IPS-18c (cell line): ENCODE measurements around the gene CCDC92B.
"Not testable (repeated sequence)": the region's sequence is repeated elsewhere in the genome, so short reads cannot be mapped to it uniquely, and the experiment has no call there.

Experiments
- H3K4me3 ChIP-seq: 2 replicates; pipeline ENCODE4 v1.7.0; 2013; ENCODE audit warnings: low read depth, mild to moderate bottlenecking, low read length, moderate library complexity; ENCODE audit not compliant: insufficient read depth
- H3K9me3 ChIP-seq: one replicate; pipeline ENCODE4 v1.6.1; 2013; ENCODE audit warnings: mild to moderate bottlenecking, low read length, moderate library complexity; ENCODE audit not compliant: control insufficient read depth, insufficient read depth

Gene CCDC92B

DNA sequence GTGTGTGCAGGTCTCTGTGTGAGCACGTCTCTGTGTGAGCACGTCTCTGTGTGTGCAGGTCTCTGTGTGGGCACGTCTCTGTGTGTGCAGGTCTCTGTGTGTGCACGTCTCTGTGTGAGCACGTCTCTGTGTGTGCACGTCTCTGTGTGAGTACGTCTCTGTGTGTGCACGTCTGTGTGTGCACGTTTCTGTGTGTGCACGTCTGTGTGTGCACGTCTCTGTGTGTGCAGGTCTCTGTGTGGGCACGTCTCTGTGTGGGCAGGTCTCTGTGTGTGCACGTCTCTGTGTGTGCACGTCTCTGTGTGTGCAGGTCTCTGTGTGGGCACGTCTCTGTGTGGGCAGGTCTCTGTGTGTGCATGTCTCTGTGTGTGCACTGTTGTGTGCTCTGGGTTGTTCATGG is 32.1 kb upstream of the CCDC92B start:
- not testable (repeated sequence) for H3K4me3 ChIP-seq, H3K9me3 ChIP-seq

DNA sequence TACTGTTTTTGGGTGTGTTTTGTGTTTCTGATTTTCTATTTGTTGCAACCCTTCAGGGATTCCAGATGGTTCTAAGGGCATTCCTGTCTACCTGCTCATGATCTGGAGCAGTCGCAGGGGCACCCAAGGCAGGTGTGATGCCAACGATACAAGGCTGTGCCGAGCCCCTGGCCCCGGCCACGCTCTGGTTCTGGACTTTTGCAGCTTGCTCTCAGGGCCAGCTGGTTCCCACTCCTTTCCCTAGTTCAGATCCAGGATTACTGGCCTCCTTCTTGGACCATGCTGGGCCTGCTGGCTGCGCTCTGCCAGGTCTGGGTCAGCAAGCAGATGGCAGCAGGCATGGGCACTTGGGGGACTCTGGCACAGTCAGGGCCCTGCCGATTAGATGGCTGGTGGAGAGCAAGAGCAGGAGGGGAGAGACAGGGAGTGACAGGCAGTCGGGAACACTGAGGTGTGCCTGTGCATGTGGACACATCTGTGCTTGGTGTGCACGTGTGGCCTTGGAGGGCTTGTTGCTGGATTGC is 31.5 kb upstream of the CCDC92B start:
- Histone ChIP-seq H3K4me3 (no peak overlapping the region), H3K9me3 (no peaks in the 10 kb centered on the region)

DNA sequence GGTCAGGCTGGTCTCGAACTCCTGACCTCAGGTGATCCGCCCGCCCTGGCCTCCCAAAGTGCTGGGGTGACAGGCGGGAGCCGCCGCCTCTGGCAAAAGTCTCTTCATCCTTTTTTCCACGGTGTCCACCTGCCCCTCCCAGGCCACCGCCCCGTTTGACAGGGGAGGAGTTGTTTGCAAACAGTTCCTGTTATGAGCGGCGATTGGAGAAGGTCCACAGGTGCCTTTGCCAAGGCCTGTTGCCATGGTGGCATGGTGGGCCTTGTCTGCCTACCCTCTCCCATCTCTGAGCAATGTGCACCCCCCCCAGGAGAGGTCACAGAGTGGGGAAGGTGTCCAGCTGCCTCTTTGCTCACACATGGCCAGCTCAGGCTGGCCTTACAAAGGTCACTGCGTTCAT is 30.8 kb upstream of the CCDC92B start:
- Histone ChIP-seq H3K4me3 (no peak overlapping the region), H3K9me3 (no peaks in the 10 kb centered on the region)

DNA sequence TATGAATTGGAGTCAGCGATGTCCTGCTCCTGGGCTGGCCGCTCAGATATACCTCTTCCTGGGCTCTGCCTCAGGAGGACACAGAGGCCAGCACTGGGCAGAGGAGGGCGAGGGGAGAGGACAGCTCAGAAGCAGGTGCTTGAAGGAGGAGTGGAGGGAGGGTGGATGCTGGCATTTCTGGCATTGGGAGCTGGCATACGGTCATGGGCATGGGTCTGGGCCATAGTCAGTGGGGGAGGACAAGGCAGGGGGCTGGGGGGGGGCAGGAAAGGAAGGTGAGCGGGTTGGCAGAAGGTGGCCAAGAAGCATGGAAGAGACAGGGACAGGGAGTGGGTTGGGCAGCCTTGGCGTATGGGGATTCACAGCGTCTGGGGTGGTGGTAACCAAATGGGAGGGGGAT is 30.1 kb upstream of the CCDC92B start:
- Histone ChIP-seq H3K4me3 (no peak overlapping the region), H3K9me3 (no peaks in the 10 kb centered on the region)

DNA sequence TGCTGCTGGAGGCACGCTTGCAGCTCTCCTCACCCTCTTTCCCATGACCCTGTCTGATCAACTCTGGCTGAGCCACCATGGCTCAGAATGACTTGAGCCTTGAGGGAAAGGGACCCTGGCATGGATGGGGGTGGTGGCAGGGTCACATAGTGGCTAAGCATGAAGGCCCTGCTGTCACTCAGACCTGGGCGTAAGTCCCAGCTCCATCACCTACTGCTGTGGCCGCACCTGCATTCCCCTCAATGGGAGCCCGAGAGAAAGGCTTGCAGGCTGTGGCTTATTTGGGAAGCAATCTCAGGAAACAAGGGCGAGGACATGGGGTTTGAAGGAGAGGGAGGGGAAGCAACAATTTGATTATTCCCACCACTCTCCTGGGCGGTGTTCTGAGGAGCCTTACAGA is 29.0 kb upstream of the CCDC92B start:
- H3K4me3 ChIP-seq: no peak overlapping the region

DNA sequence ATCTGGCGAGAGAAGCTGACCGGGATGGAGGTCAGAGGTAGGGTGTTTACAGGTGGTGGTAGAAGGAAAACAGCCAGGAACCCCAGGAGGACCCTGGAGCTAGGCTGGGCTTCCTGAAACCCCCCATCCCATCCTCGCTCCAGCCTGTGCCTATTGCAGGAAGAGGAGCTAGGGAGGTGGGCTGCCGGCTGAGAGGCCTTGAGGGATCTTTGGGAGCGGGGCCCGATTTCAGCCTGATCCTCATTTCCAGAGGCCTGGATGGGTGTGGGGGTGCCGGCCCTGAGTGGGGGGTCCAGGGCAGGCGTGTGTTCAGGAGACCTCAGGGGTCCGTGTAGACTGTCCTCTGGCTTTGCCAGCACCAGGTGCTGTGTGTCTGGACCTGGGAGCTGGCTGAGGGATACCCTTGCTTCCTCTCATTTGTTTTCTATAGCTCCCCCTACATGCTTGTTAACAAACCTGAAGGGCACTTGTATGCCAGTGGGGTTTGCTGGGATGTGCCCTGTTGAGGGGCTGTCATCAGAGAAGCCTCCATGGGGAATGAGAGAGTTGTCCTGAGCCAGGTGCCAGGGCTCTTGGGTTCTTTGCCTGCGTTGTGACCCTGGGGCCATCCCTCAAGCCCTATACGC is 27.9 kb upstream of the CCDC92B start:
- H3K9me3 ChIP-seq: no peaks in the 10 kb centered on the region
- peak overlapping the region; percentile 74 for H3K4me3 ChIP-seq

More for the DNA sequence above, 29.0 kb upstream of the CCDC92B start:
- H3K9me3 ChIP-seq: no peaks in the 10 kb centered on the region

DNA sequence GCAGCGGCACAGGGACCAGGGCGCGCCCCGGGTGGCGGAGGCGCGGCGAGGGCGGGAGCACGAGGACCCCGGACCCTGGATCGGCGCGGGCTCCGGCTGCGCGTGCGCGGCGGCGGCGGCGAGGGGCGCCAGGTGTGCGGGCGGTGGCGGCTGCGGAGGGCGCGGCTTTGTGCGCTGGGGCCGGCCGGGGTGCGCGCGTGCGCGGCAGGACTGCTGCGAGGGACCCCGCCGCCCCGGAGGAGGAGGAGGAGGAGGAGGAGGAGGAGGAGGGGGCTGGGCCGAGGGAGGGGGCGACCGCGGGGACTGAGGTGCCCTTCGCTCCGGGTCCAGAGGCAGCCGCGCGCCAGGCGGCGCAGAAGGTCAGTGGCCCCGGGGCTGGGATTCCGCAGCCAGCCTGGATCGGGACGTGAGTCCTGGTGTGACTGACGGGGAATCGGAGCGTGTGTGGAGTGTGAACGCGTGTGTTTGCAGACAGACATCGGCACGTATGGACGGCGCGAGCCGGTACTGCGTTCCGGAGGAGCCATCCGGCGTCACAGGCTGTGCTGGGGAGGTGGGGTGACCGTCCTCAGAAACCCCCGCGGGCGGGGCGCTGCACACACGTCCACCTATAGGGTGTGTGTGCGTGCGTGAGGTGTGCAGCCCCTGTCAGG is 27.3 kb upstream of the CCDC92B start:
- Histone ChIP-seq H3K9me3 (no peaks in the 10 kb centered on the region), H3K4me3 (peak overlapping the region; percentile 74)

DNA sequence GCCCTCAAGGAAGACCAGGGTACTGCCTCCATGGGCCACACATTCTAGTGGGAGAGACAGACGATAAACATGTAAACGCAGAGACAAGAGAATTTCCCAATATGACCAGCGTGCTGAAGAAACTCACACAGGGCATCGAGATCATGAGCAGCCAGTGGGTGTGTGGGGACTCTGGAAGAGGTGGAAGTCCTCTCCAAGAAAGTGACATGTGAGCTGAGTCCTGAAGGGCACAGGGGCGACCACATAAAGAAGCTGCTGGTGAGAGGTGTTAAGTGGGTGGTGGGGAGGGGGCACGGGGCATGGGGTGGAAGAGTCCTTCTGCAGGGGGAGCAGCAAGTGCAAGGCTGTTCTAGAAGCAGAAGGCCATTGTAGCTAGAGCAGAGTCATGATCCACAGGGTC is 25.8 kb upstream of the CCDC92B start:
- H3K4me3 ChIP-seq: no peak overlapping the region
- H3K9me3 ChIP-seq: no peaks in the 10 kb centered on the region

DNA sequence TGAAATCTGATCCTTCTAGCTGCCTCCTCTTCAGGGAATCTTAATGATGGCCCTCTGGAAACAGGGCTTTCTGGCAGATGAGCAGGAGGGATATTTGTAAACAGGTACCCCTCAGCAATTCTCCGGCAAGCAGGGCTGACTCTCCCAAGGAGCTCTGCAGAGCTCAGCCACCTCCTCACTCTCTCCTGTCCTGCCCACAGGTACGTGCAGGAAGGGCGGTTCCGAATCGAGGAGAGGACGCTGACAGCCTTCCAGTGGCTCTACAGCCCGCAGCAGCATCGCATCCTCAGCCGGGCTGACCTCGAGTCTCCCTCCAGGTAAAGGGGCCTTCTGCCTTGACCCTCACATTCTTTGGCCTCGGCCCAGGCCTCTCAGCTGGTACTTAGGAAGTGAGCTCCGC is 20.7 kb upstream of the CCDC92B start:
- H3K9me3 ChIP-seq: peaks cover 2% of the 10 kb centered on the region

DNA sequence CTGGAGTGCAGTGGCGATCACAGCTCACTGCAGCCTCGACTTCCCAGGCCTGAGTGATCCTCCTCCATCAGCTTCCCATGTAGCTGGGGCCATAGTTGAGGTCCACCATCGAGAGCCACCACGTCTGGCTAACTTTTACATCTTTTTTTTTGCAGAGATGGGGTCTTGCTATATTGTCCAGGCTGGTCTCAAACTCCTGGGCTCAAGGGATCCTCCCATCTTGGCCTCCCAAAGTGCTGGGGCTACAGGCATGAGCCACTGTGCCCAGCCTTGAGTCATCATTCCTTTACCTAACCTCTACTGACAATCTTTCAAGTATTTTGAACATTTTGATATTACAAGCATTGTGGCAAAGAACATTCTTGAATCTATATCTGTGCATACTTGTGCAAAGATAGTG is 9.4 kb upstream of the CCDC92B start:
- H3K9me3 ChIP-seq: no peaks in the 10 kb centered on the region
- H3K4me3 ChIP-seq: no peak overlapping the region

More for the DNA sequence above, 20.7 kb upstream of the CCDC92B start:
- no peak overlapping the region for H3K4me3 ChIP-seq

DNA sequence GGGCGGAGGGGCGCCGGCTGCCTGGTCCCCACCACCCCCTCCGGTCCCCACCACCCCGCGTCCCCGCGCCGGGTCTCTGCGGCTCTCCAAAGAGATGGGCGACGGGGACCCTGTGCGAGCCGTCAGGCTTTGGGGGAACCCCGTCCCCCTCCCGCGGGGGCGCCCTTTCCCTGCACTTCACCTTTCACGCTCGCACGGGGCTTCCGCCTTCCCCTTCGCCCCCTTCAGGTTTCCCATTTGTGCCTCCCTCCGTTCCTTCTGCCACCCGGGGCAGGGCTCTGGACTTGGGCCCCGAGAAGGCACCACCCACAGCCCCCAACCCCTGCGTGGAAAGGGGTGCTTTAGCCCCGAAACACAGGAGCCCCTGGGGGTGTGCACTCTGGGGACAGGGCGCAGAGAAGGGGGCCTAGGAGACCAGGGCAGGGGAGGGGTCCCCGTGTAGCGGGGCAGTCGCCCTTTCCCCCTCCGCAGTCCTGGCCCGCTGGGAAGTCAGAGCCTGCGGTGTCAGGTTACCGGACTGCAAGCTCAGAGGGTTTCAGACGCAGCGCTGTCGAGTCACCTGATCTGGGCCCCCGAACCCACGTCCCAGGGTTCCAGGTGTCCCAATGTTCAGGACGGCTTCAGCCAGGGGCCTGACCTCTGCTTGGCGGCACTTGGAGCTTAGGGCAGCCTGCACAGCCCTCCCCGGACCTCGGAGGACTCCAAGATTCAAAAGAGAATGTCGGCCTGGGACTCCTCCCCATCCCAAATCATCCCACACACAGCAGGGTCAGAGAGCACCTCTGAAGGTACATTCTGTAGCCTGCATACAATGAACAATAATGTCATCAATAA is 6.7 kb upstream of the CCDC92B start:
- Histone ChIP-seq H3K4me3 (peak overlapping the region; percentile 69), H3K9me3 (no peaks in the 10 kb centered on the region)

DNA sequence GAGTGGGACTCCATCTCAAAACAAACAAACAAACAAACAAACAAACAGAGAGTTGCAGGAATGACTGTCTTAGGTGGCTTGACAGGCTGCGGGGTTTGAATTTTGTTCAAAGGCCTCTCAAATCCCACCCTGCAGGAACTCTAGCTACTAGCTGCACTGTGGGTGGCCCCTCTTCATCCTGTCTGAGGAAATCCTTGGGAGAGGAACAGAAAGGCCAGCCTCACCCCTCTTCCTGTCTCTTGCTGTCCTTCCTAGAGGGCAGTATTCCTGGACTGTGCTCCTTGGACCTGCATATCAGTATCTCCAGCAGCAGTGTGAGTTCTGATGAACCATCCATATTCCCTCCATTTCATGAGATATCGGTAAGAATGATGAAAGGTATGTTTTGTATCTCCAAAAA is 2.0 kb upstream of the CCDC92B start:
- no peak overlapping the region for H3K4me3 ChIP-seq

DNA sequence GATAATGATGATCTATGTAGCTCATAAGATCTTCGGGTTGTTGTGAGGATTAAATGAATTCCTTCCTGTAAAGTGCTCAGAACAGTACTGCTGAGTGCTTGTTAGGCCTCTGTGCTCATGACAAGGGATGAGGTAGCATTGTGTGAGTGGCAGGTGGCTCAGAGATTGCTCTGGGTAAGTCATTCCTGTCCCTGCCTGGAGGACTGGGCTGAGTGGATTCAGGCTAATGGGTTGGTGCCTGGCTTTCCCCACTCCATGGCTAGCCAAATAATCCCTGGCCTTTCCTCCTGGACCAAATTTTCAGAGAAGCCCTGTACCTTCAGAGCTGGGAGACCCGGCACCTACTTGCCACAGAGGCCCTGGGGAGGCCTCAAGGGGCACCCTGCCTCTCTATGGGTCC is 1.3 kb upstream of the CCDC92B start:
- no peak overlapping the region for H3K4me3 ChIP-seq
- H3K9me3 ChIP-seq: no peaks in the 10 kb centered on the region

More for the DNA sequence above, 2.0 kb upstream of the CCDC92B start:
- H3K9me3 ChIP-seq: no peaks in the 10 kb centered on the region

DNA sequence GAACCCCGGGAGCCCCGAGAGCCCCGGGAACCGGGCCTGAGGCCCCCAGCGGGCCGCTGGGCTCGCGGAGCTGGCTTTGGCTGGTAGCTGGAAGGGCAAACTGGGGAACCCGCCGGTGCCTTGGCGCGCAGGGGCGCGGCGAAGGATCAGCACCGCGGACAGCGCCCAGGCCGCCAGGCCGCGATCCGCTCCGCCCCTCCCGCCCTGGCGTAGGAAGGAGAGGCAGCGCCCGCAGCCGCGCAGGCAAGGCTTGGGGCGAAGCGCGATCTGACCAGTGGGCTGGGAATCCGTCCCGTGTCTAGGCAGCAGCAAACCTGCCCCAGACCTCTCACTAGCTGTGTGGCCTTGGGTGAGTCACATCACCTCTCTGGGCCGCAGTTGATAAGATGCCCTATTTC is 331 bp upstream of the CCDC92B start:
- Histone ChIP-seq H3K4me3 (peak overlapping the region; percentile 28; the same call in 1 of the 2 replicates), H3K9me3 (no peaks in the 10 kb centered on the region)

DNA sequence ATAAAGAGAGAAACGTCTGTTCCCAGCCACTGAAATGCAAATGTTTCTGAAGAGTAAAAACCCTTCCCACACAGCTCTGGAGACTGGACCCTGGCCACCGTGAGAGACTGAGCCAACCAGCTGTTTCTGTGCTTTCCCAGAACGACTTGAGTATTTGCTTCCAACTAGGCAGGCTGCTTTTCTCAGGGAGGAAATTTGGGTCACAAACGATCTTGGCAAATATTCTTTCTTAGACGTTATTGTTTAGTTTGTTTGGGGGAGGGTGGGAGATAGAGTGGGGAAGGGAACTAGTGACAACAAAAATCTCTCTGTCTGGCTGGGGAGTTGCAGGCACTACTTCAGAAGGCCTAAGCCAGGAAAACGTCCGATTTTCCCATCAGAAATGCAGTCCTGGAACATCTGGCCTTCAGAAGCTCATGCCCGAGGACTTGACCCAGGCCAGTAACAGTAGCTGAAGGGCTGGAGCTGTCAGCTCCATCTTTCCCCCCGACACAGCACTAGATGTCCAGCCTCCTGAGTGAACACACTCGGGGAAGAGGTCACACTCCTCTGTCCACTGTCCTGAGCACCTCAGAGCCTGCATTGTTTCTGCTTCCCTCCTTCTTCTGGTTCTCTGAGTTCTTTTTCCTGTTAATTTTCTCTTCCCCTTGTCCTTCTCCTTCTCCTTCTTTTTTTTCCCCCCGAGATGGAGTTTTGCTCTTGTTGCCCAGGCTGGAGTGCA is 4.0 kb downstream of the CCDC92B start:
- H3K4me3 ChIP-seq: no peak overlapping the region
- no peaks in the 10 kb centered on the region for H3K9me3 ChIP-seq

DNA sequence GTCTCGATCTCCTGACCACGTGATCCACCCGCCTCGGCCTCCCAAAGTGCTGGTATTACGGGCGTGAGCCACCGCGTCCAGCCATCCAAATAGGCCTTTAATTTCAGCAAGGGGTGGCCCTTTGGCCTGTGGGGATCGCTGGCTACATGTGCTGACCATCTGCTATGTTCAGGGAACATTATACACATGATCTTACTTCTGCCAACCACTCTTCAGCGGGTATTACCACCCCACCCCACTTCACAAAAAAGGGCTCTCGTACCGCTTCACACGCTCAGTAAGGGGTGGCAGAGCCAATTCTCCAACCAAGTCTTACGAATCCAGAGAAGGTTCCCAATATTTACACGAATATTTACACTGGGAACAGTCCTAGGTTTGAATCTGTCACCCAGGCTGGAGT is 11.8 kb downstream of the CCDC92B start:
- H3K9me3 ChIP-seq: no peaks in the 10 kb centered on the region
- no peak overlapping the region for H3K4me3 ChIP-seq

DNA sequence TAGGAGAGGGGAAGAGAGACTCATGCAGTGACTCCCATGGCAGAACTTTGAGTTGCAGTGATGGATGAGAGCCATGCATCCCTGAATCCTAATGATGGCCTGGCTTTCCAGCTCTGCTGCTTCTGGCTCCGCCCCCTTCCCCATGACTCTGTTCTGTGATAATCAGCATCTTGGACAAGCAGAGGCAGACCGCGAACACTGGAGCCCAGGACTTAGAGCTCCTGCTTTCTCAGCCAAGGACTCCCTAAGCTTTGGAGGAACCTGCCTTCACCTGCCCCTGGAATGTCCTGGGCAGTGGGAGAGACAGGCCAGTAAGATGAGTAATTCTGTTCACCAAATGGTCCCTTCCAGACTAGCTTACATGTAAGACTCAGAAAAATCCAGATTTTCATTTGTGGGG is 12.5 kb downstream of the CCDC92B start:
- Histone ChIP-seq H3K4me3 (no peak overlapping the region), H3K9me3 (no peaks in the 10 kb centered on the region)
